ENCODE data around the gene HPCAL4.

The HPCAL4 gene

GRCh38 chr1:39632323-39632681, 58.9 kb downstream of the HPCAL4 start:
- TF ChIP-seq POLR2A (IDR thresholded peaks at IDR 0.05; ENCODE audit: low read depth, low read length) (no peak), POLR2AphosphoS5 (IDR thresholded peaks at IDR 0.05; ENCODE audit: low read depth, low read length) (no peak)
- FAIRE-seq (no peak), DNase-seq (ENCODE audit: insufficient read length) (no peak)

- no peak for TF ChIP-seq TAF1 (IDR thresholded peaks at IDR 0.05; ENCODE audit: borderline replicate concordance, low read depth, low read length)
- no peak for TF ChIP-seq POLR2A (IDR thresholded peaks at IDR 0.05; ENCODE audit: low read depth, low read length)
- no peak for TF ChIP-seq POLR2AphosphoS5 (IDR thresholded peaks at IDR 0.05; ENCODE audit: low read depth, low read length)
- peak; percentile 65 for FAIRE-seq
- DNase-seq (ENCODE audit: insufficient read length): no peak
Measured at GRCh38 chr1:39631361-39632322, 59.6 kb downstream of the HPCAL4 start.

- no peak for FAIRE-seq
Measured at GRCh38 chr1:39628807-39629350, 62.4 kb downstream of the HPCAL4 start.

More at GRCh38 chr1:39628807-39629350, 62.4 kb downstream of the HPCAL4 start:
- TF ChIP-seq TAF1 (IDR thresholded peaks at IDR 0.05; ENCODE audit: borderline replicate concordance, low read depth, low read length) (no peak), POLR2AphosphoS5 (IDR thresholded peaks at IDR 0.05; ENCODE audit: low read depth, low read length) (no peak), POLR2A (IDR thresholded peaks at IDR 0.05; ENCODE audit: low read depth, low read length) (no peak)
- DNase-seq (ENCODE audit: insufficient read length): no peak
